ENCODE measurements around the gene GJC2.

DNA sequence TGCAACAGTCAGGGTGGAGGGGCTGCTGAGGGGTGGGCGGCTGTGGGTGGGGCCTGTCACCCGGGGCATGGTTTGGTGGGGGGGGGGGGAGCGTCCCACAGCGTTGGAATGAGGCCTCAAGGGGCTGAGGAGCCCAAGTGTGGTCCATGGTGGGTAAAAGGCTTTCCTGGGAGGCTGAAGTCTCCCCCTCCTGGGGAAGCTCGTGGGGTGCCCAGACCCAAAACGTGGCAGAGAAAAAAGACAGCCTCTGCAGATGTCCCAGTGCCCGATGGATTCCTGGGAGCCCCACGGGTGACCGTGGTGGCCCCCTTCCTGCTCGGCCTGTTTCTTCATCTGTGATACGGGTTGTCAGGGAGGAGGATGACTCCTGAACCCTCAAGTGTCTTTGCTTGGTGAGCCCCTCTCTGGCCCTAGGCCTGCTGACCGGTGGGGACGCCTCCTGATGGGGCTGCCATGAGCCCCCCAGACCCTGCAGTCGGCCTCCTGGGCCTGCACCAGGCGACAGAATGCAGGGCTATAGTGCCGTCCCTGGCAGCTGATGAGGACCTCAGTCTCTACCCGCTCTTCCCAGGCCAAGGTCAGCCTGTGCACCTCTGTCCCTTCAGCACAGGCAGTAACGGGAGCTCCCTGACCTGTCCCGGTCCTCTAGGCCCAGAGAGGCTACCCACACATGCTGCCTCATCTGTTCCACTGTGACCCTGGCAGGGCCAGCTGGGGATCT lies 59.3 kb downstream of the GJC2 start:
- TF ChIP-seq, protein P1, sequence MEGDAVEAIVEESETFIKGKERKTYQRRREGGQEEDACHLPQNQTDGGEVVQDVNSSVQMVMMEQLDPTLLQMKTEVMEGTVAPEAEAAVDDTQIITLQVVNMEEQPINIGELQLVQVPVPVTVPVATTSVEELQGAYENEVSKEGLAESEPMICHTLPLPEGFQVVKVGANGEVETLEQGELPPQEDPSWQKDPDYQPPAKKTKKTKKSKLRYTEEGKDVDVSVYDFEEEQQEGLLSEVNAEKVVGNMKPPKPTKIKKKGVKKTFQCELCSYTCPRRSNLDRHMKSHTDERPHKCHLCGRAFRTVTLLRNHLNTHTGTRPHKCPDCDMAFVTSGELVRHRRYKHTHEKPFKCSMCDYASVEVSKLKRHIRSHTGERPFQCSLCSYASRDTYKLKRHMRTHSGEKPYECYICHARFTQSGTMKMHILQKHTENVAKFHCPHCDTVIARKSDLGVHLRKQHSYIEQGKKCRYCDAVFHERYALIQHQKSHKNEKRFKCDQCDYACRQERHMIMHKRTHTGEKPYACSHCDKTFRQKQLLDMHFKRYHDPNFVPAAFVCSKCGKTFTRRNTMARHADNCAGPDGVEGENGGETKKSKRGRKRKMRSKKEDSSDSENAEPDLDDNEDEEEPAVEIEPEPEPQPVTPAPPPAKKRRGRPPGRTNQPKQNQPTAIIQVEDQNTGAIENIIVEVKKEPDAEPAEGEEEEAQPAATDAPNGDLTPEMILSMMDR (IDR thresholded peaks at IDR 0.05), result no peak
- no peak for TF ChIP-seq EZH2 (IDR thresholded peaks at IDR 0.05; ENCODE audit: borderline replicate concordance, insufficient read depth, low read depth, low read length, poor library complexity, severe bottlenecking)
